WTC11 (cell line): ENCODE measurements around the gene APOBEC2. TPM values are rescaled to one million over a fixed set of nuclear protein-coding genes. Genes with fewer than 3 reads are reported as not detected.

Experiments used
- ATAC-seq: fragments of 200-7000 bp; cut with Tn5 transposase; 2 replicates; pipeline ENCODE4 v1.10.0; 2021; ENCODE audit warnings: mild to moderate bottlenecking, moderate library complexity
- CTCF ChIA-PET: fragments of 300-600 bp; sonication (Branson Sonifier 250); formaldehyde crosslinking; loops from one replicate; lab custom pipeline; 2021; ENCODE audit warnings: antibody characterized with exemption; lab: Charles Lee
- POLR2A ChIA-PET: fragments of 350-600 bp; sonication (Branson Sonifier 250); formaldehyde crosslinking; loops from one replicate; lab custom pipeline; 2021; ENCODE audit warnings: antibody characterized with exemption; lab: Charles Lee
- DNase-seq: peaks from one replicate; pipeline ENCODE4 v3.0.0; 2021; ENCODE audit warnings: low spot score
- H3K27ac Mint-ChIP-seq: 2 replicates; pipeline ENCODE4 v1.8.0; 2021; ENCODE audit warnings: mixed read lengths
- H3K27me3 Mint-ChIP-seq: 2 replicates; pipeline ENCODE4 v1.8.0; 2021; ENCODE audit warnings: low read depth, mild to moderate bottlenecking, moderate library complexity, mixed read lengths
- H3K36me3 Mint-ChIP-seq: 2 replicates; pipeline ENCODE4 v1.8.0; 2021; ENCODE audit warnings: mixed read lengths
- H3K4me1 Mint-ChIP-seq: 2 replicates; pipeline ENCODE4 v1.8.0; 2022; ENCODE audit warnings: mixed read lengths
- H3K4me3 Mint-ChIP-seq: 2 replicates; pipeline ENCODE4 v1.8.0; 2021; ENCODE audit warnings: mild to moderate bottlenecking, moderate library complexity, mixed read lengths
- H3K9me3 Mint-ChIP-seq: 2 replicates; pipeline ENCODE4 v1.8.0; 2021; ENCODE audit warnings: mixed read lengths
- AFF4 ChIP-seq: sonication (generic); formaldehyde crosslinking; IDR thresholded peaks from 2 replicates; pipeline ENCODE4 v1.8.1; 2023; ENCODE audit warnings: mild to moderate bottlenecking, missing genetic modification reagents, borderline replicate concordance
- ATF1 ChIP-seq: sonication (generic); formaldehyde crosslinking; IDR thresholded peaks from 2 replicates; pipeline ENCODE4 v1.8.1; 2023; ENCODE audit warnings: mild to moderate bottlenecking, moderate library complexity, missing genetic modification reagents
- ATF3 ChIP-seq: sonication (generic); formaldehyde crosslinking; conservative IDR thresholded peaks from 2 replicates; pipeline ENCODE4 v1.8.1; 2022; ENCODE audit warnings: mild to moderate bottlenecking, missing genetic modification reagents
- ELF4 ChIP-seq: sonication (generic); formaldehyde crosslinking; IDR thresholded peaks from 2 replicates; pipeline ENCODE4 v1.8.1; 2022; ENCODE audit warnings: low read depth, mild to moderate bottlenecking, moderate library complexity, missing genetic modification reagents
- GTF2I ChIP-seq: fragments of 250-450 bp; sonication (Bioruptor Pico); conservative IDR thresholded peaks from 2 replicates; pipeline ENCODE4 v1.4.0; 2021; ENCODE audit warnings: mild to moderate bottlenecking
- HMGXB4 ChIP-seq: sonication (generic); formaldehyde crosslinking; IDR thresholded peaks from 2 replicates; pipeline ENCODE4 v1.8.1; 2023; ENCODE audit warnings: mild to moderate bottlenecking, moderate library complexity, missing genetic modification reagents
- JUN ChIP-seq: sonication (generic); formaldehyde crosslinking; IDR thresholded peaks from 2 replicates; pipeline ENCODE4 v1.8.0; 2023; ENCODE audit warnings: mild to moderate bottlenecking, missing genetic modification reagents
- NFATC4 ChIP-seq: fragments of 250-450 bp; sonication (Bioruptor Pico); IDR thresholded peaks from 2 replicates; pipeline ENCODE4 v1.9.0; 2021; ENCODE audit warnings: mild to moderate bottlenecking
- NR3C1 ChIP-seq: sonication (generic); formaldehyde crosslinking; conservative IDR thresholded peaks from 2 replicates; pipeline ENCODE4 v1.8.1; 2023; ENCODE audit warnings: low read depth, mild to moderate bottlenecking, missing genetic modification reagents
- OVOL2 ChIP-seq: fragments of 250-450 bp; sonication (Bioruptor Pico); IDR thresholded peaks from 2 replicates; pipeline ENCODE4 v1.9.0; 2021; ENCODE audit warnings: mild to moderate bottlenecking, borderline replicate concordance
- RELA ChIP-seq: sonication (generic); formaldehyde crosslinking; IDR thresholded peaks from 2 replicates; pipeline ENCODE4 v1.8.1; 2022; ENCODE audit warnings: missing genetic modification reagents, mild to moderate bottlenecking, borderline replicate concordance
- RORB ChIP-seq: fragments of 250-450 bp; sonication (Bioruptor Pico); IDR thresholded peaks from 2 replicates; pipeline ENCODE4 v1.9.0; 2021; ENCODE audit warnings: mild to moderate bottlenecking
- SOX15 ChIP-seq: fragments of 250-450 bp; sonication (Bioruptor Pico); IDR thresholded peaks from 2 replicates; pipeline ENCODE4 v1.9.0; 2021; ENCODE audit warnings: mild to moderate bottlenecking
- TCF7 ChIP-seq: sonication (generic); formaldehyde crosslinking; IDR thresholded peaks from 2 replicates; pipeline ENCODE4 v1.8.0; 2022; ENCODE audit warnings: mild to moderate bottlenecking, low read depth, missing genetic modification reagents, moderate library complexity
- USF2 ChIP-seq: sonication (generic); formaldehyde crosslinking; IDR thresholded peaks from 2 replicates; pipeline ENCODE4 v1.8.1; 2023; ENCODE audit warnings: mild to moderate bottlenecking, missing genetic modification reagents, moderate library complexity
- ZNF138 ChIP-seq: sonication (generic); formaldehyde crosslinking; conservative IDR thresholded peaks from 2 replicates; pipeline ENCODE4 v1.8.1; 2022; ENCODE audit warnings: mild to moderate bottlenecking, moderate library complexity, missing genetic modification reagents
- ZNF263 ChIP-seq: sonication (generic); formaldehyde crosslinking; IDR thresholded peaks from 2 replicates; pipeline ENCODE4 v1.8.1; 2022; ENCODE audit warnings: low read depth, mild to moderate bottlenecking, moderate library complexity, missing genetic modification reagents
- ZNF281 ChIP-seq: sonication (generic); formaldehyde crosslinking; IDR thresholded peaks from 2 replicates; pipeline ENCODE4 v1.8.0; 2023; ENCODE audit warnings: mild to moderate bottlenecking, missing genetic modification reagents
- ZNF416 ChIP-seq: fragments of 250-450 bp; sonication (Bioruptor Pico); IDR thresholded peaks from 2 replicates; pipeline ENCODE4 v1.9.0; 2021; ENCODE audit warnings: mild to moderate bottlenecking, inconsistent platforms
- total RNA-seq: library from RNA; stranded (reverse); gene quantifications from 3 replicates; pipeline ENCODE4 v1.2.3, GENCODE V29; 2021
- TF ChIP-seq, protein P1 (sequence below): fragments of 250-450 bp; sonication (Bioruptor Pico); IDR thresholded peaks from 2 replicates; pipeline ENCODE4 v1.9.0; 2021; ENCODE audit warnings: mild to moderate bottlenecking
- TF ChIP-seq, protein P2 (sequence below): sonication (generic); formaldehyde crosslinking; IDR thresholded peaks from 2 replicates; pipeline ENCODE4 v1.8.1; 2022; ENCODE audit warnings: mild to moderate bottlenecking, moderate library complexity, missing genetic modification reagents
- TF ChIP-seq, protein P3 (sequence below): fragments of 250-450 bp; sonication (Bioruptor Pico); IDR thresholded peaks from 2 replicates; pipeline ENCODE4 v1.9.0; 2021; ENCODE audit warnings: moderate library complexity, mild to moderate bottlenecking, inconsistent platforms, borderline replicate concordance

Gene APOBEC2
- total RNA-seq, 1 experiment from 2014 or later: not detected

- no peak for TF ChIP-seq HMGXB4 (CRISPR knock-in tag)
- TF ChIP-seq NR3C1: no peak
- no peak for TF ChIP-seq SOX15 (CRISPR knock-in tag)
- TF ChIP-seq, protein P1, sequence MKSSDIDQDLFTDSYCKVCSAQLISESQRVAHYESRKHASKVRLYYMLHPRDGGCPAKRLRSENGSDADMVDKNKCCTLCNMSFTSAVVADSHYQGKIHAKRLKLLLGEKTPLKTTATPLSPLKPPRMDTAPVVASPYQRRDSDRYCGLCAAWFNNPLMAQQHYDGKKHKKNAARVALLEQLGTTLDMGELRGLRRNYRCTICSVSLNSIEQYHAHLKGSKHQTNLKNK: no peak
- POLR2A ChIA-PET: no interaction called here
- H3K36me3 Mint-ChIP-seq: no peaks in the 10 kb centered on the region
- no peak overlapping the region for H3K4me3 Mint-ChIP-seq
- no peak for ATAC-seq
- no peak overlapping the region for H3K27ac Mint-ChIP-seq
- DNase-seq: no peak
- CTCF ChIA-PET: interaction anchor here (0.8 to 4.5 kb wide), 10 partner anchors 8 to 195 kb away, joined by 3 to 94 read pairs (median 4); no protein-coding TSS in a partner anchor
- peaks cover 15% of the 10 kb centered on the region for H3K4me1 Mint-ChIP-seq
- no peaks in the 10 kb centered on the region for H3K27me3 Mint-ChIP-seq
- H3K9me3 Mint-ChIP-seq: no peaks in the 10 kb centered on the region
Observed at GRCh38 chr6:41037107-41037900, 15.7 kb upstream of the APOBEC2 start.

DNA sequence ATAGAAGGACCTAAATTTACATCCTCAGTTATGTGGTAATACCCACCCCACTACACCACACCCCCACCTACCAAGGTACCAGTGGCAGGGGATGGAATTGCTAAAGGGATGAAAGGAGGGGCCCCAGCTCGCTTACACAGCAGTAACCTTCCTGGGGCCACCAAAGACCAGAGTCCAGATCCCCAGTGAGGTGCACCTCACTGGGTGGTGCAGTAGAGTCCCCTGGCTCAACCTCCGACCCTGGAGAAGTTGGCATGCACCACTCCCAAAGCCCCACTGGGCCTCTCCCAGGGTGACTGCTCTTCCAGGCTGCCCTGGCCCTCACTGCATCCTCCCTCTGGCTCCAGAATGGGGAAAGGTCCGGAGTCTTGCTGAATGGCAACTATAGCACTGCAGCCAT lies 14.8 kb upstream of the APOBEC2 start:
- TF ChIP-seq GTF2I (CRISPR knock-in tag) (no peak), NFATC4 (CRISPR knock-in tag) (no peak), RORB (no peak), ZNF416 (no peak), ZNF281 (CRISPR knock-in tag) (no peak), SOX15 (CRISPR knock-in tag) (no peak), AFF4 (no peak), NR3C1 (no peak), ZNF263 (CRISPR knock-in tag) (no peak), ZNF138 (CRISPR knock-in tag) (no peak), USF2 (CRISPR knock-in tag) (no peak), ELF4 (CRISPR knock-in tag) (no peak), OVOL2 (CRISPR knock-in tag) (no peak), ATF1 (CRISPR knock-in tag) (no peak), JUN (CRISPR knock-in tag) (no peak), ATF3 (no peak), TCF7 (no peak), RELA (CRISPR knock-in tag) (no peak)
- TF ChIP-seq, protein P2, sequence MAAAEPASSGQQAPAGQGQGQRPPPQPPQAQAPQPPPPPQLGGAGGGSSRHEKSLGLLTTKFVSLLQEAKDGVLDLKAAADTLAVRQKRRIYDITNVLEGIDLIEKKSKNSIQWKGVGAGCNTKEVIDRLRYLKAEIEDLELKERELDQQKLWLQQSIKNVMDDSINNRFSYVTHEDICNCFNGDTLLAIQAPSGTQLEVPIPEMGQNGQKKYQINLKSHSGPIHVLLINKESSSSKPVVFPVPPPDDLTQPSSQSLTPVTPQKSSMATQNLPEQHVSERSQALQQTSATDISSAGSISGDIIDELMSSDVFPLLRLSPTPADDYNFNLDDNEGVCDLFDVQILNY (CRISPR knock-in tag): no peak
- TF ChIP-seq, protein P3, sequence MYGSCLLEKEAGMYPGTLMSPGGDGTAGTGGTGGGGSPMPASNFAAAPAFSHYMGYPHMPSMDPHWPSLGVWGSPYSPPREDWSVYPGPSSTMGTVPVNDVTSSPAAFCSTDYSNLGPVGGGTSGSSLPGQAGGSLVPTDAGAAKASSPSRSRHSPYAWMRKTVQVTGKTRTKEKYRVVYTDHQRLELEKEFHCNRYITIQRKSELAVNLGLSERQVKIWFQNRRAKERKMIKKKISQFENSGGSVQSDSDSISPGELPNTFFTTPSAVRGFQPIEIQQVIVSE: no peak
- ChIA-PET POLR2A (interaction anchor here (1.3 kb wide), 1 partner anchor 10 kb away, joined by 5 read pairs; no protein-coding TSS in a partner anchor), CTCF (interaction anchor here (1.0 to 4.5 kb wide), 17 partner anchors 10 to 710 kb away, joined by 3 to 94 read pairs (median 5); partner anchors contain the start of genes NFYA and OARD1)
- no peaks in the 10 kb centered on the region for H3K36me3 Mint-ChIP-seq
- peaks cover 15% of the 10 kb centered on the region for H3K4me1 Mint-ChIP-seq
- no peak overlapping the region for H3K27ac Mint-ChIP-seq
- H3K9me3 Mint-ChIP-seq: no peaks in the 10 kb centered on the region
- H3K27me3 Mint-ChIP-seq: no peaks in the 10 kb centered on the region
- ATAC-seq: no peak
- no peak for DNase-seq
- no peak overlapping the region for H3K4me3 Mint-ChIP-seq
